GM19468 (cell line): Measurements from ENCODE around the gene EIF4EBP2.

ENCODE experiments used
- ATAC-seq: cut with Tn5 transposase; IDR thresholded peaks from one replicate; pipeline ENCODE4 v1.9.1; 2021; ENCODE audit warnings: mild to moderate bottlenecking, moderate library complexity, moderate number of reproducible peaks; ENCODE audit not compliant: unreplicated experiment; ENCODE audit errors: extremely low read depth

The EIF4EBP2 gene, protein sequence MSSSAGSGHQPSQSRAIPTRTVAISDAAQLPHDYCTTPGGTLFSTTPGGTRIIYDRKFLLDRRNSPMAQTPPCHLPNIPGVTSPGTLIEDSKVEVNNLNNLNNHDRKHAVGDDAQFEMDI

DNA sequence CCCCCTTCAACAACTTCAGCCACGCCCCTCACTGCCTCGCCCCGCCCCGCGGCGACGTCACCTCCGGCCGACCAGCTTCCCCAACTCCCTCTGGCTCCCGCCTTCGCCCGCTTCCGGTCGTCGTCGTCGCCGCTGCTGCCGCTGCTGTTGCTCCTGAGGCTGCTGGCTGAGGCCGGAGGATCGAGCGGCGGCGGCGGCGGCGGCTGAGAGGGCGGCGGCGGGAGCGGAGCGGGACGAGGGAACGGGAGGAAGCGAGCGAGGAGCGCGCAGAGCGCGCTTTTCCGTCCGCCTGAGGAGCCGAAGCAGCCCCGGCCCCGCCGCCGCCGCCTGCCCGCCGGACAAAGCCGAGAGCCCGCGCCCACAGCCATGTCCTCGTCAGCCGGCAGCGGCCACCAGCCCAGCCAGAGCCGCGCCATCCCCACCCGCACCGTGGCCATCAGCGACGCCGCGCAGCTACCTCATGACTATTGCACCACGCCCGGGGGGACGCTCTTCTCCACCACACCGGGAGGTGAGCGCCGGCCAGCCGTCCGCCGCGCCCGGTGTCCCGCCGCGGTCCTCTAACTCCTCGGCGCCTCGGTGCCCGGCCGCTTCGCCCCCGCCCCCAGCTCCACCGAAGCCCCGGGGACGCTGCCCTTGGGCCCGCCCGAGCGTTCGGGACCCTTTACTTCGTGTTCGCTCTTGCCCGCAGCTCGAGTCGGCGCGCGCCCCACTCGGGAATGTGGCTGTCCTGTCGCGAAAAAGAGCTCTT, at the start of gene EIF4EBP2:
Gene EIF4EBP2 (plus strand): TSS at position 110 of the 751 bp plus-strand sequence. CDS start 257 bp downstream, at position 367.
- ATAC-seq, result peak; percentile 49

DNA sequence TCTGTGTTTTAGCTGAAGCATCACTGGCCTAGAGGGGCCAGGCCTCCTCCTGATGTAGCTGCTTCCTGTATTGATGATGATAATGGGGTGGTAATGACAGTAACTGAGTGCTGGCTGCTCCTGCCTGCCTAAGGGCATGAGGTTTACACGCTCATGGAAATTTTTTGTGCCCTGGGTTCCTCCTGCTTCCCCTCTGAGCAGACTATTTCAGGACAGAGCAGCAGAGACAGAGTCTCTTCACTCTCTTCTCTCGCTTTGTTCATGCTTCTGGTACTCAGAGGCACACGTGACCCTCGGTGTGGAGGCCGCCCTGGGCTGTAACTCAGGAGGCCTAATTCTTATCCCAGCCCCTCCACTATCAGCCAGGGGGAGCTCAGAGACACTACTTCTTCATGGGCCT, 49.4 kb upstream of the EIF4EBP2 start:
- ATAC-seq, result no peak

DNA sequence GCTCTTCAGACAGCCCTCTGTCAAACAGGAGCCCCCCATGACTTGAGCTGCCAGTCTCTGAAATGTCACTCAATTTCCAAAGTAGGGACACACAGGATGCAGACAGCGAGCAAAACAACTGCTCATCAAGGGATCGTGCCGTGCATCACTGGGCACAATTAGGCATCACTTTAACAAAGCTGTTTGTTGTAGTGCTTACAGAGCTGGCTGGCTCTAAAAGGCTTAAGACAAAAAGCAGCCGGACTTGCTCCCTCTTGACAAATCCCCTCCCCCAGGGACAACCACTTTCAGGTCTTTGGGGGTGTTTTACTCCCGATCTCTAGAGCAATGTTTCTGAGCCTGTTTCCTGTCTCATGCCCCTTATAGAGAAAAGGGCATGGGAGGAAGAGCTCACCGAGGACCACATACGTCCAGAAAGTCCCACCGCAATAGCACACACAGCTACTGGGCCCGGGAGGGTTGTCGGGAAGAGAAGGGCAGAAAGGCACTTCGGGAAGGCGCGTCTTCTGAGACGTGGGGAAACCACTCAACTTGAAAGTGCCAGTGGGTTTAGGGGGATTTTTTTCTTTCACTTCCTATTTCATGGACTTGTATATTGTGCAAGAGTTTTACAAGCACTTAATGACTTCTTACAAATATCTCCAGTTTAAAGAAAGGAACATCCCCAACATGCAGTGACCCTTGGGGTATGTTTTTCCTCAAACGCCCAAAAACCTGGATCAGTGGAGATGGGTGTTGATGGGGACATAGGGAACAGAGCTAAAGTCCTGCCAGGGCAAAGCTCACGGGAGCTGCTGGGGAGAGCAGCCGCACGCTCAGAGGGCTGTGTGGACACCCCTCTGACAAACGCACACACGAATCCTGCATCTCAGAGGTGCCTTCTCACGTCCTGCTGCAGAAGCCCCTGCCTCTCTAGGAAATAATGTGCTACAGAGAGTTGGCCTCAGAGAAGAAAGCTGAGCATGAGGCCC, 48.6 kb upstream of the EIF4EBP2 start:
- no peak for ATAC-seq

DNA sequence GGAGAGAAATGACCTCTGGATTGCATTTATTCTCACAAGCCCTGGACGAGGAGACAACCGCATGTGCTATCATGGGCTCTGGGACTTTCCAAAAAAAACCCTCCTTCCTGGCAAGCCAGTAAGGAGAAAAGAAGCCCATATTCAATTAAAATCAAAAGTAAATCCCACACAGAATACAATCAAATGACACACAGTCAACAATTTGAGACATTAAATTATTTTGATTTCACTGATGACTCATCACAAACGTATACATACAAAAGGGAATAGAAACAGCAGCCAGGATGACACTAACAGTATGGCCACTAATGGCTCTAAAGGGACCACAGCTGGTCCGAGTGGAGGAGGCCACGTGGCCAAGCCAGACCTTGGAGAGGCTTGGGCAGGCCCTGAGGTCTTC, 46.4 kb upstream of the EIF4EBP2 start:
- ATAC-seq, result no peak

DNA sequence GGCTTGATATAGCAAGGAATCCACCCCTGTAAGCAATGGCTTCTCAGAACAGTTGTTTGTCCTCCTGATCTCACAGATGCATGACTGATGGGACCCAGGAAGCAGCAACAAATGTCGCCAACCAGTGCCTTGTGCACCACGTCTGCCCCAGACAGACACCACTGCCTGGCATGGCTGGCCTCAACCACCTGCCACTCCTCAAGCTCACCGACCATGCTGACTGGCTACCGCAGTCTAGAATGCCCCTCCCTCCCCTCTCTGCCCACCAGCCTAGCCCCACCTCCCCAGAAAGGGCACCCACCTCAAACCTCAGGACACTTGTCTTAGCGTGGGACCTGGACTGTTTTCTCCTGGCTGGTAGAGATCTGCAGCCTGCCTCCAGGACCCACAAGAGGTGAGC, 45.5 kb upstream of the EIF4EBP2 start:
- no peak for ATAC-seq

DNA sequence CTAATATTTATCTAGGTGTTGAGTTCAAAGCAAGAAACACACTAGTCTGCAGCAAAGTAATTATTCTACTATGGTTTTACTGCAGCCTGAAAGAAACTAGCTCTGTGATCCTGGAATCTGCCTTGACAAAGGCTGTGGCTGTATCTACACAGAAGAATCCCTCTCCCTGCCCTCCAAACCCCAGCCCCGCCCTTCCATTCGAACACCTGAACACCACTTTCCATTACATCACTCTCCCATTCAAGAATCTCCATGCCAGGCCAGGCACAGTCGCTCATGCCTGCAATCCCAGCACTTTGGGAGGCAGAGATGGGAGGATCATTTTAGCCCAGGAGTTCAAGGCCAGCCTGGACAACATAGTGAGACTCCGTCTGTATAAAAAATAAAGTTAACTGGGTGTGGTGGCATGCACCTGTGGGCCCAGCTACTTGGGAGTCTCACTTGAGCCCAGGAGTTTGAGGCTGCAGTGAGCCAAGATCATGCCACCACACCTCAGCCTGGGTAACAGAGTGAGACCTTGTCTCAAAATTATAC, 44.9 kb upstream of the EIF4EBP2 start:
- ATAC-seq, result no peak

DNA sequence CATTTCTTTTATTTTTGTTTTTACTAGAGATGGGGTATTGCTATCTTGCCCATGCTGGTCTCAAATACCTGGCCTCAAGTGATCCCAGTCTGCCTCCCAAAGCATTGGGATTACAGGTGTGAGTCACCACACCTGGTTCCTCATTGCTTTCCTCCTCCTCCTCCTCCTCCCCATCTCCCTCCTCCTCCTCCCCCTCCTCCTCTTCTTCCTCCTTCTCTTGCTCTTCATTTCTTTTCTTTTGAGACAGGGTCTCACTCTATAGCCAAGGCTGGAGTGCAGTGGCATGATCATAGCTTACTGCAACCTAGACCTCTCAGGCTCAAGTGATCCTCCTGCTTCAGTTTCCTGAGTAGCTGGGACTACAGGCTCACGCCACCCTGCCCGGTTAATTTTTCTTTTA, 43.7 kb upstream of the EIF4EBP2 start:
- no peak for ATAC-seq

DNA sequence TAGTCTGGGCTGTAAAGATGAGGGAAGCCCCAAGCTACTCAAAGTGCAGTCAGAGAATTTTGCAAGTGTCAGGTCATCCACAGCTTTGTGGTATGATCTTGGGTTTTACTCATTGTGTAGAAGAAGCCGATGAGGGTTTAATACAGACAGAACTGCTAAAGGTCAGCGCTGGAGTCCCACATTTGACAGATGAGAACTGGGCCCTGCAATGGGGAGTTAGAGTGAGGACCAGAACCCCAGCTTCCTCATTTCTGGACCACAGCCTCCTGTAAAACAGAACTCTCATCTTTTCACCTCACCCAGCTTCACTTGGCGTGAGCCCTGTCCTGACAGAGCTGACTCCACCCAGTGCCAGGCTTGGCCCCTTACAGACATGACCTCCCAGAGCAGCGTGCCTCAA, 41.6 kb upstream of the EIF4EBP2 start:
- no peak for ATAC-seq

DNA sequence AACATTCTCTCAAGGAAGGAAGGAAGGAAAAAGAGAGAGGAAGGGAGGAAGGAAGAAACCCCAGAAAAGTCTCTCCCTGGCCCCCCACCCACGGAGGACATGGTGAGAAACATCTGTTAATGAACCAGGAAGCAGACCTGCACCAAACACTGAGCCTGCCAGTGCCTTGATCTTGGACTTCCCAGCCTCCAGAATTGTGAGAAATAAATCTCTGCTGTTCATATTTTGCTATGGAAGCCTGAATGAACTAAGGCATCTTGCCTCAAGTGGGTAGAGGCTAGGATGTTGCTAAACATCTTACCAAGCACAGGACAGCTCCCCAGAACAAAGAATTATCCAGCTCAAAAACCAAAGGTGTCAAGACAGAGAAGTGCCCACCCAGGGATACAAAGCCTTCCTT, 40.7 kb upstream of the EIF4EBP2 start:
- ATAC-seq, result no peak

DNA sequence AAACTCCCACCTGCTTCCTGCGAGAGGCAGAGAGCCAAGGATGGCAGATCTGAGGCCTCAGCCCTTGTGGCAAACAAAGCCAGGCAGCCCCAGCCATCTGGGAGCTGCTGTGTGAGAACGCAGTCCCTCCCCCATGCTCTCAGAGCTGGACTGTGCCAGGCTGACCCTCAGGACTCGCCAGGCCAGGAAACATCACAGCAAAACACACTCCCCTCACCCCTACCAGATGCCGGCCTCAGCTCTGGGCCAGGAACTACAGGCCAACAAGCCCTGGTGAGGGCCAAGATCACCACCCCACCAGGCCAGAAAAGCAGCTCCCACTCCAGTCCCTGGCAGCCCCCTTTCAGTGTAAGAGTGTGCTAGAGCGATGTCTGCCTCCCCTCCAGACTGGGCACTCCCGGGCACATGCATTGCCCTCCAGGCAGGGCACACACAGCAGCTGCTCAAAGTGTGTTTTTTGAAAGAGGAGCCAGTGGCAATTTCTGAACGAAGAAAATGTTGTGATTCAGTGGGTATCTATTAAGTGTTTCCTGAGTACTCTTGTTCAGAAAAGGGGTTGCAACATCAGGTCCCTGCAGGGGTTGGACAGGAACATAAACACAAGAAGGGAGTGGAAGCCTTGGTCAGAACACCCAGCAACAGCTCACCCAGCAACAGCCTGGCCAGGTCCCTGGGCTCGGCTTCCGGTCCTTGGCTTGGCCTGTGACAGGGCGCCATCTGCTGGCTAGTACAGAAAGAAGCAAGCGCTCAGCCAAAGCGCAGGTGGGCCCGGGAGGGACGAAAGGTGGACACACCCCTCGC, 39.8 kb upstream of the EIF4EBP2 start:
- ATAC-seq, result peak; percentile 53

DNA sequence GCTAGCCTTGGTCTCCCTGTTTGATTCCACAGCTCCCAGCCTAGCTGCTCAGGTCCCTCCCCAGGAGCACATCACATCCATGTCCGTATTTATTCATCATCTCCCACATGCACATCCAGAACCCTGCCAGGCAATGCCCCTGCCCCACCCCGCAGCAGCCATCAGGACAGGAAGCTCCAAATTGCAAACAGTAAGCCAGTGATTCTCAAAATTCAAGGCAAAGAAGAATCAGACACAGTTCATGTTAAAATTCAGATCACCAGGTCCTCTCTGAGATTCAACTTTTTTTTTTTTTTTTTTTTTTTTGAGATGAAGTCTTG, 39.2 kb upstream of the EIF4EBP2 start:
- no peak for ATAC-seq

DNA sequence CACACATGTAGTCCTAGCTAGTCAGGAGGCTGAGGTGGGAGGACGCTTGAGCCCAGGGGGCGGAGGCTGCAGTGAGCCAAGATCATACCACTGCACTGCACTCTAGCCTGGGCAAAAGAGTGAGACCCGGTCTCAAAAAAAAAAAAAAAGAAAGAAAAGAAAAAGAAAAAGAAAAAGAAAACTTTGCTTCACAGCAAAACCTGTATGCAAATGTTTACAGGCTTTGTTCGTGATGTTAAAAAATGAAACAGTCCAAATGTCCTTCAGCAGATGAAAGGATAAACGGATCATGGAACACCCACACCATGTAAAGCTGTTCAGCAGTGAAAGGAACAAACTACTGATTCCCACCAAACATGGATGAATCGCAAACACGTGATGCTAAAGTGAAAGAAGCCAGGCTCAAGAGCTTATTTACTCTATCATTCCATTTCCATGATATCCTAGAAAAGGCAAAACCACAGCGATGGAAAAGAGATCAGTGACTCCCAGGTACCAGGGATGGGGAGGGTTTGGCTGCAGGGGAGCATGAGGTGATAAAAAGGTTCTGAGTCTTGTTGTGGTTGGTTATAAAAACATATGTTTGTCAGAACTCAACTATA, 36.6 kb upstream of the EIF4EBP2 start:
- ATAC-seq, result no peak

DNA sequence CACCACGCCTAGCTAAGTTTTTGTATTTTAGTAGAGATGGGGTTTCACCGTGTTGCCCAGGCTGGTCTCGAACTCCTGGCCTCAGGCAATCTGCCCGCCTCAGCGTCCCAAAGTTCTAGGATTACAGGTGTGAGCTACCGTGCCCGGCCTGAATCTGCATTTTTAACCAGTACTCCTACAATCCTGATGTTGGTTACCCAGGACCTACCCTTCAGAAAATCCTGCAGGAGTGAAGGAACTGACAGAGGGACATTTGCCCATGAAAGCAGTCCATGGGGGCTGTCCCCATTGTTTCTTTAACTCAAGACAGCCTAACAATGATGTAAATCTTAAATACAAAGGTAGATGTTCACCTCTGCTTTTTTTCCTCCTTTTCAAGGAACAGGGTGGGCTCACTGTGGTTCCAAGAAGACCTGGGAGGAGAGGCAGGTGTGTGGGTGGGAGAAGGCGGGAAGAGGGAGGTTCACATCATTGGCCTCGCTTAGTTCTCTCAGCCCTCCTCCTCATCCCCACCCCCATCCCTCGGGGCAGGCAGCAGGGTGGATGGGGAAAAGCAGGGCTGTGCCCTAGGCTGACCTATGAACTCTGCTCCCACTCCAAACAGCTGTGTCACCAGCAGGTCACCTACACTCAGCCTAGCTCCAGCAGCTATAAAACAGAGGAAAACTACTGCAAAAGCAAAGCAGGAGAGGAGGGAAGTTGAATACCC, 35.0 kb upstream of the EIF4EBP2 start:
- no peak for ATAC-seq

DNA sequence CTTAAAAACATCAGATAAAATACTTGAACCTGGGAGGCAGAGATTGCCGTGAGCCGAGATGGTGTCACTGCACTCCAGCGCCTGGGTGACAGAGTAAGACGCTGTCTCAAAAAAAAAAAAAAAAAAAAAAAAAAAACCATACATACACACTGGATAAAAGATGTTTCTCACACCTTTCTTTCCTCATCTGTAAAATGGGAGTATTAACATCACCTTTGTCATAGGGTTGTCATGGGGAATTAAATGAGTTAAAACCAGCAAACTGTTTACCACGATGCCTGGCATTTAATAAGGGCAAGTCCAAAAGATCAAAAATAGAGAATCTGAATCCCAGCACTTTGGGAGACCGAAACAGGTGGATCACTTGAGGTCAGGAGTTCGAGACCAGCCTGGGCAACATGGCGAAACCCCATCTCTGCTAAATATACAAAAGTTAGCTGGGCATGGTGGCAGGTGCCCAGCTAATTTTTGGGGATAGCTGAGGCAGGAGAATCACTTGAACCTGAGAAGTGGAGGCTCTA, 34.4 kb upstream of the EIF4EBP2 start:
- ATAC-seq, result no peak

DNA sequence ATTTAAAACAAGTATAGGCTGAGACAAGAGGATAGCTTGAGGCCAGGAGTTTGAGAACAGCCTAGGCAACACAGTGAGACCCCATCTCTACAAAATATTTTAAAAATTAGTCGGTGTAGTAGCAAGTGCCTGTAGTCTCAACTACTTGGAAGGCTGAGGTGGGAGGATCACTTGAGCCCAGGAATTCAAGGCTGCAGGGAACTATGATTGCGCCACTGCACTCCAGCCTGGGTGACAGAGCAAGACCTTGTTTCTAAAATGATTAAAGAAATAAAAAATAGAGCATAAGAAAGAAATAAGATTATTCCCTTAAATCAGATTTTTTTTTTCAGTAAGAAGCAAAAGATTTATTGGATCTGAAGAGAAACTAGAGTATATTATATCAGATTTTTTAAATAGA, 33.2 kb upstream of the EIF4EBP2 start:
- ATAC-seq, result no peak

DNA sequence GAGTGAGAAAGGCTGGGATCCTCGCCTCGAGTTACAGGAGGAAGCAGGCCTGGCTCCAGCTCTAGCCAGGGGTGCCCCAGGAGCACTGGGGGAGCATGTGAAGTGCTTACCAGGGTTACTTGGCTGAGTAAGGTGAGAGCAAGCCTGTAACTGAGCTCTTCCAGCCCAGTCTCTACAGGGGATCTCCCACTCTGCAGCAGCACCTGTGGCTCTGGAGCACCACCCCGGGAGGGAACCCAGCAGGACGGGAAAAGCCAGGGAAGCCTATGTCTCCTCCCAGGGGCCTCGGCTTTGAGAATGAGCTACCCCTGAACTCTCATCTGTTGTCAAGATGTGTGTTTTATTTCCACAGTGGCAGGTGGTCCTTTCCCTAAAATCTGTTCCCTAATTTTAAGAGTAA, 32.1 kb upstream of the EIF4EBP2 start:
- no peak for ATAC-seq

DNA sequence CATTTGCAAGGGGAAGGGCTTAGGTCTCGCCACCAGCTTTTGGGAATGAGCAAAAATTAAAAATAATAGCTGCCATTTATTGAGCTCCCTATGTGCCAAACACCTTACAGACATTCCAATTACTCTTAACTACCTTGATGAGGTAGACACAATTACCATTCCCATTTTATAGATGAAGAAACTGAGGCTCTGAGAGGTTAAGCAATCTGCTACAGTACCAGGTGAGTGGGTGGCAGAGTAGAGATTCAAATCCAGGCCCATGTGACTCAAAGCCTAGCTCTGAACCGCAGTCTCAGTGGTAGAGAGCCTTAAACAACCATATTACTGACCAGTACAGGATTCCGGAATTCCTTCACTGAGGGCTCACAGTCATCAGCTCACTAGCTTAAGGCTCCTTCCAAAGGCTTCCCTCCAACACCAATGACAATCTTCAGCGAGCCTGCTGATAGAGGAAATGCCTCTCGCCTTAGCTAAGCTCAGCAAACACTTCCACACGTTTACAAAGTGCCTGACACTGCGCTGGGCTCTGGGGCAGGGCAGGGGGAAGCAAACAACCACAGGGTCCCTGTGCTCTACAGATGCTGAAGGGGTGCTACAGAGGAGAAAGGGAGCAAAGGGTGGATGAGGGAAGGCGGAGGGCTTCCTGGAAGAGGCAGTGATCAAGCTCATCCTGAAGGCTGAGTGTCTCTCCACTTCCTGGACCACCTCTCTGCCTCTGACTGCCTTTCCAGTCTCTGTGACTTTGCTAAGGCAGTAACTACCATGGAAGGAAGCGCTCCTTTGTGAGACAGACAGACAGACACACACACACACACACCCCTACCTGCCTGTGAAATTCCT, 28.9 kb upstream of the EIF4EBP2 start:
- no peak for ATAC-seq
